Breast epithelium (tissue), 3 donors: ENCODE measurements around the gene MACROD2.

ENCODE experiments used
- CTCF ChIP-seq, 3 donors: fragments of 450-650 bp; IDR thresholded peaks; one replicate each; pipeline ENCODE4 v1.5.1; 2016 to 2017; ENCODE audit warnings: antibody characterized with exemption in 3 of 3, mild to moderate bottlenecking in 3 of 3, moderate library complexity in 3 of 3
- POLR2A ChIP-seq: fragments of 450-650 bp; IDR thresholded peaks from one replicate; pipeline ENCODE4 v1.6.1; 2016; ENCODE audit warnings: antibody characterized with exemption, mild to moderate bottlenecking, moderate library complexity
- POLR2AphosphoS5 ChIP-seq, 3 donors: sonication (generic); formaldehyde crosslinking; IDR thresholded peaks; one replicate each; pipeline ENCODE4 v1.6.1; 2017; ENCODE audit warnings: antibody characterized with exemption in 3 of 3

DNA sequence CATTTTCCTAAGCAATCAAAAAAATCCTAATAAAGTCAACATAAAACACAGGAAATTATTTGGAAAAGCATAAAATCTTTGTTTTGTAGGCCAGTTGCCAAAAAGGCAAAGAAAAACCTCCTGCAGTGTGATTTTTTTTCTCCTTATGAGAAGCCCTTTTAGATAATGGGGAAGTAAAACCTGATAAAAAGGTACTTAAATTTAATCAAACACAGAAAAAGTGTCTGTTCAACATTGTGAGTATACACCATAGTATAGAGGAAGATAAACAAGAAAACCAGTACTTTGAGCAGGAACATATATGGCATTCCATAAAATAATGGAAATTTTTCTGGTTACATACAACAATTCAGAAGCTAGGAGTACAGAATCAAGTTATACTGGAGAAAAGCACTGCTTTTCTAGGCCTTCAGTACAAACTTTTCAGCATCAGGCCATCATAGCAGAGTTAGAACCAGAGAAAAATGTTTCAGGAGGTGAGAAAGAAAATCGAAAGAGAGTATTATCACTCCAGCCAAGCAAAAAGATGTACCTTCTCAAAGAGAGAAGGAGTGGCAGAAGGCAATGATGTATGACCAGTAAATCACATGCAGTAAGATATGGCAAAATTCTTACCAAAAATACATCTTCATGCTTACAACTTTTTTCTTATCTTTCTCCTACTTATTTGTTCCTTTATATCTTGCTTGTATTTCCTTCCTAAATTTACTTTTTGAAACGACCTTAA, 2083.0 kb downstream of the MACROD2 start:
- TF ChIP-seq POLR2A: no peak
- no peak for TF ChIP-seq CTCF (IDR thresholded peaks at IDR 0.05)
- no peak for TF ChIP-seq POLR2AphosphoS5 (IDR thresholded peaks at IDR 0.05)
